GM12892 (cell line): ENCODE measurements around the gene ZNF431.

ENCODE experiments used
- POLR2A ChIP-seq: IDR thresholded peaks from 2 replicates; pipeline ENCODE4 v1.6.1; 2011; ENCODE audit warnings: low read depth, low read length, control low read depth
- POLR2AphosphoS5 ChIP-seq: IDR thresholded peaks from 2 replicates; pipeline ENCODE4 v1.6.1; 2011; ENCODE audit warnings: low read depth, low read length, control low read depth
- TAF1 ChIP-seq: IDR thresholded peaks from 2 replicates; pipeline ENCODE4 v1.6.1; 2011; ENCODE audit warnings: low read depth, mild to moderate bottlenecking, control low read depth, low read length, borderline replicate concordance

- TF ChIP-seq POLR2AphosphoS5 = no peak
- no peak for TF ChIP-seq POLR2A
- no peak for TF ChIP-seq TAF1
Observed at GRCh38 chr19:21133633-21134032, 8.2 kb upstream of the ZNF431 start.
